C4-2B (cell line): ENCODE results near the gene MED12L.

Experiments
- CTCF ChIP-seq: fragments of 450-650 bp; conservative IDR thresholded peaks from 2 replicates; pipeline ENCODE4 v1.5.1; 2017; ENCODE audit warnings: mild to moderate bottlenecking
- ZFX ChIP-seq: fragments of 450-650 bp; IDR thresholded peaks from 2 replicates; pipeline ENCODE4 v1.6.1; 2017

- TF ChIP-seq CTCF (peak; percentile 19), ZFX (no peak)
These were observed 336.5 kb downstream of the MED12L start for GRCh38 chr3:151421938-151422337.
